Activated CD8-positive, alpha-beta memory T cell treated with anti-CD3 and anti-CD28 coated beads for 24 hours (primary cell): Measurements from ENCODE around the gene HSF5.

Source experiments
- DNase-seq: peaks from one replicate; pipeline ENCODE4 v3.0.0-alpha.2; 2020

Gene HSF5

GRCh38 chr17:58475985-58476384 is 12.2 kb downstream of the HSF5 start:
- DNase-seq, result no peak

GRCh38 chr17:58470356-58470755 is 17.9 kb downstream of the HSF5 start:
- no peak for DNase-seq

GRCh38 chr17:58468944-58469343 is 19.3 kb downstream of the HSF5 start:
- DNase-seq, result no peak

- DNase-seq, result no peak
Measured at GRCh38 chr17:58455491-58455890, 32.7 kb downstream of the HSF5 start.

GRCh38 chr17:58452738-58453137 is 35.5 kb downstream of the HSF5 start:
- DNase-seq, result no peak

- peak; percentile 77 for DNase-seq
Measured at GRCh38 chr17:58447039-58447975, 40.9 kb downstream of the HSF5 start.

GRCh38 chr17:58446086-58446485 is 42.1 kb downstream of the HSF5 start:
- DNase-seq, result no peak

GRCh38 chr17:58436805-58437239 is 51.4 kb downstream of the HSF5 start:
- DNase-seq, result no peak

GRCh38 chr17:58436245-58436644 is 52.0 kb downstream of the HSF5 start:
- no peak for DNase-seq

GRCh38 chr17:58432806-58433573 is 55.2 kb downstream of the HSF5 start:
- no peak for DNase-seq

- DNase-seq, result no peak
Measured at GRCh38 chr17:58427807-58428206, 60.4 kb downstream of the HSF5 start.

GRCh38 chr17:58421711-58422110 is 66.5 kb downstream of the HSF5 start:
- DNase-seq, result no peak

- no peak for DNase-seq
Measured at GRCh38 chr17:58420827-58421226, 67.4 kb downstream of the HSF5 start.

- peak; percentile 85 for DNase-seq
Measured at GRCh38 chr17:58417300-58418092, 70.7 kb downstream of the HSF5 start, which contains the start of gene RNF43. TSS of gene RNF43 (minus strand) at chr17:58417534. CDS start at chr17:58415577, 1,957 bp downstream.

GRCh38 chr17:58416937-58417299 is 71.3 kb downstream of the HSF5 start:
- DNase-seq, result no peak

- no peak for DNase-seq
Measured at GRCh38 chr17:58416396-58416795, 71.8 kb downstream of the HSF5 start.

GRCh38 chr17:58415371-58416055 is 72.7 kb downstream of the HSF5 start:
- DNase-seq, result no peak

GRCh38 chr17:58414596-58414997 is 73.6 kb downstream of the HSF5 start:
- no peak for DNase-seq

- DNase-seq, result no peak
Measured at GRCh38 chr17:58413684-58414083, 74.5 kb downstream of the HSF5 start.

GRCh38 chr17:58412961-58413586 is 75.1 kb downstream of the HSF5 start:
- no peak for DNase-seq

GRCh38 chr17:58412064-58412703 is 76.0 kb downstream of the HSF5 start:
- DNase-seq, result no peak
